DOHH2 (cell line): ENCODE results near the gene CALM3.

Source experiments
- H3F3A ChIP-seq: fragments of 200-600 bp; sonication (generic), shearing (Covaris generic); 2 replicates; pipeline ENCODE4 v1.6.0; 2016; ENCODE audit warnings: antibody characterized with exemption, mild to moderate bottlenecking; ENCODE audit not compliant: control insufficient read depth, insufficient read depth
- H3K27ac ChIP-seq: fragments of 200-600 bp; sonication (generic); 2 replicates; pipeline ENCODE4 v1.5.1; 2014; ENCODE audit warnings: low read depth, mild to moderate bottlenecking, low read length, moderate library complexity
- H3K27me3 ChIP-seq: fragments of 200-600 bp; sonication (generic); 2 replicates; pipeline ENCODE4 v1.6.1; 2014; ENCODE audit warnings: mild to moderate bottlenecking, low read length, mixed read lengths; ENCODE audit not compliant: control insufficient read depth
- H3K36me3 ChIP-seq: fragments of 200-600 bp; sonication (generic); 2 replicates; pipeline ENCODE4 v1.6.1; 2014; ENCODE audit warnings: mild to moderate bottlenecking, low read length, moderate library complexity, mixed read lengths; ENCODE audit not compliant: control insufficient read depth
- H3K4me1 ChIP-seq: fragments of 200-600 bp; sonication (generic); 2 replicates; pipeline ENCODE4 v1.6.1; 2014; ENCODE audit warnings: mild to moderate bottlenecking, low read length, mixed read lengths; ENCODE audit not compliant: control insufficient read depth
- H3K4me2 ChIP-seq: fragments of 200-600 bp; sonication (generic); 2 replicates; pipeline ENCODE4 v1.6.0; 2014; ENCODE audit warnings: mild to moderate bottlenecking, low read length, moderate library complexity
- H3K4me3 ChIP-seq: fragments of 200-600 bp; sonication (generic); 2 replicates; pipeline ENCODE4 v1.5.1; 2014; ENCODE audit warnings: mild to moderate bottlenecking, low read length, mixed read lengths
- H3K79me2 ChIP-seq: fragments of 200-600 bp; sonication (generic); 2 replicates; pipeline ENCODE4 v1.6.1; 2014; ENCODE audit warnings: mild to moderate bottlenecking, low read length, mixed read lengths; ENCODE audit not compliant: control insufficient read depth
- H3K9me2 ChIP-seq: fragments of 200-600 bp; sonication (generic); replicated peaks from 2 replicates; pipeline ENCODE4 v1.6.1; 2014; ENCODE audit warnings: mild to moderate bottlenecking, low read length, mixed read lengths; ENCODE audit not compliant: control insufficient read depth
- H3K9me3 ChIP-seq: fragments of 200-600 bp; sonication (generic); 2 replicates; pipeline ENCODE4 v1.6.1; 2014; ENCODE audit warnings: antibody characterized with exemption, low read length, mixed read lengths; ENCODE audit not compliant: control insufficient read depth, insufficient read depth
- H4K20me1 ChIP-seq: fragments of 200-600 bp; sonication (generic); 2 replicates; pipeline ENCODE4 v1.6.0; 2014; ENCODE audit warnings: low read depth, mild to moderate bottlenecking, antibody characterized with exemption, low read length, moderate library complexity; ENCODE audit not compliant: control insufficient read depth, insufficient read depth
- CTCF ChIP-seq: fragments of 200-600 bp; sonication (generic); IDR thresholded peaks from one replicate; pipeline ENCODE4 v1.5.1; 2014; ENCODE audit warnings: antibody characterized with exemption, mild to moderate bottlenecking, low read depth, low read length; ENCODE audit not compliant: poor library complexity, severe bottlenecking
- EZH2phosphoT487 ChIP-seq: fragments of 200-600 bp; sonication (generic); IDR thresholded peaks from 2 replicates; pipeline ENCODE4 v1.6.1; 2017; ENCODE audit warnings: borderline replicate concordance, mild to moderate bottlenecking, antibody characterized with exemption, low read length, moderate library complexity, mixed read lengths

The CALM3 gene

GRCh38 chr19:46634045-46634655, 33.0 kb downstream of the CALM3 start:
- no peaks in the 10 kb centered on the region for H3K9me2 ChIP-seq
- peaks cover 39% of the 10 kb centered on the region for H3K4me1 ChIP-seq
- peak overlapping the region; percentile 66 for H3K4me2 ChIP-seq
- H4K20me1 ChIP-seq = peaks cover 8% of the 10 kb centered on the region
- H3K79me2 ChIP-seq = no peaks in the 10 kb centered on the region
- TF ChIP-seq CTCF = no peak
- TF ChIP-seq EZH2phosphoT487 = no peak
- peak overlapping the region; percentile 60 for H3K4me3 ChIP-seq
- H3K27me3 ChIP-seq = peaks cover 63% of the 10 kb centered on the region
- no peaks in the 10 kb centered on the region; the same call in 1 of the 2 replicates for H3F3A ChIP-seq
- no peaks in the 10 kb centered on the region for H3K36me3 ChIP-seq
- H3K9me3 ChIP-seq = no peaks in the 10 kb centered on the region
- no peak overlapping the region for H3K27ac ChIP-seq

GRCh38 chr19:46634656-46635218, 33.6 kb downstream of the CALM3 start:
- peak overlapping the region; percentile 60 for H3K4me3 ChIP-seq

GRCh38 chr19:46635920-46636761, 35.0 kb downstream of the CALM3 start, which contains the start of gene GNG8:
Gene GNG8 (minus strand): TSS chr19:46636202. CDS start chr19:46634682, 1,520 bp downstream.
- H3K4me1 ChIP-seq = peaks cover 48% of the 10 kb centered on the region
- 0 out of 2 replicates have a peak within 1 kb of the TSS, but pooled peaks have one; percentile 26 for H3K4me2 ChIP-seq
- no peaks in the 10 kb centered on the region for H3K79me2 ChIP-seq
- no peaks in the 10 kb centered on the region for H3K36me3 ChIP-seq
- H3K9me3 ChIP-seq = no peaks in the 10 kb centered on the region
- peaks cover 8% of the 10 kb centered on the region for H4K20me1 ChIP-seq
- H3K27ac ChIP-seq = no peak within 1 kb of the TSS
- H3K9me2 ChIP-seq = no peaks in the 10 kb centered on the region
- peaks cover 79% of the 10 kb centered on the region for H3K27me3 ChIP-seq
- H3K4me3 ChIP-seq = no peak within 1 kb of the TSS
- no peaks in the 10 kb centered on the region; the same call in 1 of the 2 replicates for H3F3A ChIP-seq
- no peak for TF ChIP-seq EZH2phosphoT487
- no peak for TF ChIP-seq CTCF

More at GRCh38 chr19:46634656-46635218, 33.6 kb downstream of the CALM3 start:
- Histone ChIP-seq H3F3A (no peaks in the 10 kb centered on the region; the same call in 1 of the 2 replicates), H3K9me3 (no peaks in the 10 kb centered on the region), H3K79me2 (no peaks in the 10 kb centered on the region), H3K4me1 (peaks cover 45% of the 10 kb centered on the region), H4K20me1 (peaks cover 8% of the 10 kb centered on the region), H3K4me2 (peak overlapping the region; percentile 66), H3K27me3 (peaks cover 69% of the 10 kb centered on the region), H3K9me2 (no peaks in the 10 kb centered on the region), H3K27ac (no peak overlapping the region), H3K36me3 (no peaks in the 10 kb centered on the region)
- no peak for TF ChIP-seq CTCF
- no peak for TF ChIP-seq EZH2phosphoT487
